A549 (cell line): Measurements from ENCODE around the gene KCNIP3.

Experiments
- MAFK ChIP-seq: fragments of 450-650 bp; IDR thresholded peaks from 2 replicates; pipeline ENCODE4 v1.6.1; 2014; ENCODE audit not compliant: partially characterized antibody
- POLR2A ChIP-seq: IDR thresholded peaks from 2 replicates; pipeline ENCODE4 v1.6.1; 2012; ENCODE audit warnings: mild to moderate bottlenecking, low read length

- TF ChIP-seq MAFK (no peak), POLR2A (no peak)
Observed at GRCh38 chr2:95296011-95296410, 1.1 kb upstream of the KCNIP3 start.
